GM21447 (cell line): ENCODE measurements around the gene TLCD5.
A peak's percentile ranks its signal among the peaks of the same experiment; 100 is the strongest.

ENCODE experiments used
- ATAC-seq: cut with Tn5 transposase; IDR thresholded peaks from one replicate; pipeline ENCODE4 v1.9.1; 2021; ENCODE audit not compliant: unreplicated experiment

Gene TLCD5

GRCh38 chr11:120324932-120325810 lies at the start of gene TLCD5:
Gene TLCD5, plus strand, starts transcription at chr11:120325299. Its CDS starts 2,143 bp downstream, at chr11:120327442.
- no peak for ATAC-seq

DNA sequence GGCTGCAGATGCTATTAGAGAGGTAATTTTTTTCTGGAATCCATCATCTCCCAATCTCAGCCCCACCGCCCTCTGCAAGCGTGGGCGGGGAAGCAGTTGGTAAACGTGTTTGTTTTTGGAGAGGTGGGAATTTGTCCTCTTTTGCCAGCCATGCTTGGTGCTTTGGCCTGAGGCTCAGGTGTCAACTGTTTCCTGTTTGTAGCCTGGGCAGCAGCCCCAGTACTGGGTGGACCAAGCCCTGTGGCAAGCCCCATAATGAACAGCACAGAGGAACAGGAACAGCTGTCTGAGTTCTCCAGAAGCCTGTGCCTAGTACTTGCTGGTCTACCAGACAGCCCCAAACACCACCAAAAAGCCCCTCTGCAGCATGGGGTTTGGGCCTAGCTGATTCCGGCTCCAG lies 45.6 kb upstream of the TLCD5 start:
- no peak for ATAC-seq

- ATAC-seq, result no peak
These were observed 44.5 kb upstream of the TLCD5 start for GRCh38 chr11:120280600-120281051.

GRCh38 chr11:120281143-120281795 lies 43.8 kb upstream of the TLCD5 start:
- no peak for ATAC-seq

GRCh38 chr11:120283124-120283523 lies 42.0 kb upstream of the TLCD5 start:
- no peak for ATAC-seq

DNA sequence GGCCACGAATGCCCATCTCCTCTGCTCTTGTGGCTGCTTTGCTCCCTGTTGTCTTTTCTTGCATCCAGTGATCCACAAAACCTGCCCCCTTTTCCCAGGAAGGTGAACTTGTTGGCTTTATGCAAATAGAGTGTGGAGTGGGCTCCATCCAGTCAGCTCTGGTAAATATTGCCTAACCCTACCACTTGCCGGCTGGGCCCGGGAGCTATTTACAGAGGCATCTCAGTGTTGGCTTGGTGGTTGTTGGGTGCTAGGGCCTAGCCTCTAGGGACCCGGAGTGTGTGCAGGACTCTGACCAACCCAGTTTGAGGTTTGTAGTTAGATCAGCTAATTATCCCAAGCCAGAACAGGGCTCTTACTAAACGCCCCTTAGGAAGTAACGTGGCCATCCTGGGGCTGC lies 40.8 kb upstream of the TLCD5 start:
- ATAC-seq, result no peak

GRCh38 chr11:120285256-120285655 lies 39.8 kb upstream of the TLCD5 start:
- no peak for ATAC-seq

DNA sequence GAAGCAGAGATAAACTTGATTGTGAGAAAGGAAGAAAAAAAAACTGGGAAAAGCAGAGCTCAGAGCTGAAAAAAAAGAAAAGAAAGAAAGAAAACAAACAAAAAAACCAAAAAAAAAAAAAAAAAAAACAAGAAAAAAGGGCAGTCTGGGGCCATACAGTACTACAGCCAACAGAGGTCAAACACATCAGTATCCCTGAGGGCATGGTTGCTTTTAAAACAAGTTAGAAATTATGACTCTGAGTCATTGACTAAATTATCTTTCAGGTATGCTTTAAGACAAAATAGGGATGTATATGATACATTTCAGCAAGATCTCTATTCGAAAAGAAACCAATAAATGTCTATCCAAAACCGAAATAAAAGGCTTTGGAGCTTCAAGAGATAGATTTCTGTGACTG lies 37.1 kb upstream of the TLCD5 start:
- ATAC-seq, result no peak

DNA sequence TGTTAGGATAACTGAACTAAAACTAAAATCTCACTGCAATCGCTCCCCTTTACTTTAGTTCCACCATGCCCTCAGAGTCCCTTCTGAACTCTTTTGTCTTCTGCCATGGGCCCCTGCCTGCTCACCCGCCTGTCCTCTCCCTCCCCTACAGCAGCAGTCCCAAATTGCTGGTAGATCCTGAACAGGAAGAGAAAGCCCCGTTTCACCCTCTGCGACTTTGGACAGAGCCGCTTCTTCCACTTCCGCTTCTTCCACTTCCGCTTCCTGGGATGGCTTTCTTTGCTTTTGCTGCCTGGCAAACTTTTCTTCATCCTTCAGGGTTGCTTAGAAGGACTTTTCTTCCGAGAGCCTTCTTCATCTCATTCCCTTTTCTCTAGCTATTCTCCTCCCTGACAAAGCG lies 35.7 kb upstream of the TLCD5 start:
- no peak for ATAC-seq

DNA sequence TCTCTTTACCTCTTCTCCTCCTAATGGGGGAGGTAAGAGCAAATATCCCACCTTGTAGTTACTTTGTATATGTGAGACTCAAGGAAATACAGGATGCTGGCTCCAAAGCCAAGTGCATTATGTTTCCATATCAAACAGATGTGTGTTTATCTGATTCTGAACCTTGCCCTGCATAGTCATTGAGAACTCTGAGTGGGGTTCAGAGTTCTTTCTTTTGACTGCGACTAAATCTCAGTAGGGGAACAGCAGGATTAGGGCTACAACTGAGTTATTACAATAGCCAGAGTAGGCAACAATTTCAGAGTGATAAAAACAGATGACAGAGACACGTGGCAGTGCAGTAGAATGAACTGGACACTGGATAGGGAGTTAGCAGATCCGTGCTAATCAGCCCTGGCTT lies 34.1 kb upstream of the TLCD5 start:
- no peak for ATAC-seq

DNA sequence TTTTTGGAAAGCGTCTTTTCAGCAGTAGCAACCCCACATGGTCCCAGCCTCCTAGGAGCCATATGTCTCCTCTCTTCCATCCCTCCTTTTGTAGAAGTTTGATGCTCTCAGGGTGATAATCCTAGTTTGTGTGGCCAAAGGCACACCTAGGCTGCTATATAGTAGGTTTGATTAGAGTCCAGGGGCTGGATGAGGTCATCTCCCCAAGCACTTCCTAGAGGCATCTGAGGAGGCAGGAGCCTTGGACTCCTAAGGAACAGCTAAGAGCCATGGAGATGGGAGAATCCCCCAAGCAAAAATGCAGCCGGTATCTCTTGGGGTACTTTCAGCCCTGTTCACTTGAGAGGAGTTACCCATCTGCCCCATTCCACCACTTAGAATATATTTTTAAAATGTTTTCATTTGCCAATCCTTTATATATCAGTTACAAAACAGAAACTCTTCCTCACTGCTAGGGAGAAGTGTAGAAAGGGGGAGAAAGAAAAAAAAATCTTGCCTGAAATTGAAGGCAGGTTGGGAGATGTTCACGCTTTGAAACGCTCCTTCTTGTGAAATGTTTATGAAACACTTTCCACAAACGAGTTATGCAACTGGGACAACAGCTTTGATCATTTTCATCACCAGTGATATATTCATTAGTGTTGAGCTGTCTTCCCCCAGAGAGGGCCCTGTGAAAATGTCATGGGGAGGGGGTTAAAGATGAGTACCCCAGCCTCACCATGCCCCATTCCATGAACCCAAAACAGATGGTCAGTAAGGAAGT lies 31.9 kb upstream of the TLCD5 start:
- no peak for ATAC-seq

GRCh38 chr11:120294096-120294495 lies 31.0 kb upstream of the TLCD5 start:
- no peak for ATAC-seq

- no peak for ATAC-seq
These were observed 30.0 kb upstream of the TLCD5 start for GRCh38 chr11:120295099-120295498.

DNA sequence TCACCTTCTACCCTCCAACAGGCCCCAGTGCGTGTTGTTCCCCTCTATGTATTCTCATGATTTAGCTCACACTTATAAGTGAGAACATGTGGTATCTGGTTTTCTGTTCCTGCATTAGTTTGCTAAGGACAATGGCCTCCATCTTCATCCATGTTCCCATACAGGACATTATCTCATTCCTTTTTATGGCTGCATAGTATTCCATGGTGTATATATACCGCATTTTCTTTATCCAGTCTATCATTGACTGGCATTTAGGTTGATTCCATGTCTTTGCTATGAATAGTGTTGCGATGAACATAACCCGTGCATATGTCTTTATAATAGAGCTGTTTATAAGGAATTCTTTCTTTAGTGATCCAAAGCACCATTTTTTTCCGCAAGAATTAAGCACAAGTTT lies 28.5 kb upstream of the TLCD5 start:
- ATAC-seq, result no peak

GRCh38 chr11:120298461-120298860 lies 26.6 kb upstream of the TLCD5 start:
- no peak for ATAC-seq

DNA sequence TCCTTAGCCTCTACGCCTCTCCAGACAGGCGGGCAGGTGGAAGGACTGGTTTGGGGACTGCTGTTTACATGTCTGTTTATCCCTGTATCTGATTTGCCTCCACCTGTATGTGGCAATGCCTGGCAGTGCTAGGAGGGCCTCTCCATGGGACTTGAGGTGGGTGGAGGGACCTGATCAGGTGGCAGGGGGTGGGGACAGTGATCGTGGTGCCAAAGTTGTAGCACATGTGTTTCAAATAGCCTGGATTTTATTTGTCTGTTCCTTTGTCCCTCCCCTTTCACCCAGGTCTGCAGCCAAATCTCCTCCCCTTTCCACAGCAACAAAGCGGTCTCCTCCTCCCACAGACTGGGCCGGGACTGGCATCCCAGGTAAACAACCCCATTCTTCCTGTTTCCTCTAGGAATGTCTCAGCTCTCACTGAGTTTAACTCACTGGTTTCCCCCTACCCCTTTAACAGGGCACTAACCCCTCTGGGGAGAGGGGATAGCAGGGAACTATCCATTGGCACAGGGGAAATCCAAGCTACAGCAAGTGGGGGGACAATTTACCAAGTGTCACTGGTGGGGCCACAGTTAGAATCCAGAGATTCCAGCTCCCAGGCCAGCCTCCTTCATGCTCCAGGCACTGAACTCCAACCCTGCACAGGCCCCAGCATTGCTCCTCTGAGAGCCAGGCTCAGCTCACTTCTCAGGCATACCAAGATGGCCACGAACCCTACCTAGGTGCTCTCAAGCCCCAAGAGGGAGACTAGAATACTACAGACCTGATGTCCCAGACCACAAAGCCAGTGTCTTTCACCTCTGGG lies 22.9 kb upstream of the TLCD5 start:
- no peak for ATAC-seq

DNA sequence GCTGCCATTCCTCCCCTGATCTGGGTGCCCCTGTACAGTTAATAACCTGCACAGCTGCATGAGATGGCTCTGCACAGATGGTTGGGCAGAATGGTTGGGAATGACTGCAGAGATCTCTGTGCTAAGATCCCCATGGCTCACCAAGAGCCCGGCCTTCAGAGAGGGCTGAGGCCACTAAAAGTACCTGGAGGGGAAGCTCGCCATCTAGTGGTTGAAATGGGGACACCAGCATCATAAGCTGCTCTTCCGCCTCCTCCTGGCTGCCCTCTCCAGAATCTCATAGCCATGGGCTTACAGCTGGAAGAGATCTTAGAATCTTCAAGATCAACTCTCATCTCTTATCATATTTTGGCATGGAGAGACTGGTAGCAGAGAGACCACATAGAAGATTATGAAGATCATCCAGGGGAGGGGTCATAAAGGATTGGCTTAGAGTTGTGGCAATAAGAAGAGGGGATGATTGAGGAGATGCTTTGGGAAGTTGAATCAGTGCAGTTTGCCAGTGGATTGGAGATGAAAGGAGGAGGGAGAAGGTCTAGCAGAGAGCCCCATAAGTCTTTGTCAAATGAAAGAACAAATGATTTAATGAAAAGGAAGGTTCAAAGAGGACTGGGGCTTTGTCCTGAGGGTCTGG lies 22.0 kb upstream of the TLCD5 start:
- peak; percentile 72 for ATAC-seq

DNA sequence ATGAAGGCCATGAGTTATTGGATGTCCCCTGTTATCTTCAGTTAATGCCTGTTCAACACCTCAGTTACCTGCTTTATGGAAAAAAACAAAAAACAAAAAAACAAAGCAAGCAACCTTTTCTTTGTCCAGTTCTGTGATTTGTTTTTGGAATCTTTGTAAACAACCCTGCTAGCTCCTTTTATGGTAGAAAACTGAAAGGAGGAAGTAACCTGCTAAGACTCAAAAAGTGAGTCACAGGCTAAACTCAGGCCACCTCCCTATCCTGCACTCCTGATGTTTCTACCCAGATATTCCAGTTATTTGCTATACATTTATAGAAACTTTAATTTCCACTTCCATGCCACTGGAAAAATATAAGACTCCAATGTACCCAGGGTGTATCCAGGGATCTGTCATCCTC lies 20.6 kb upstream of the TLCD5 start:
- ATAC-seq, result no peak

DNA sequence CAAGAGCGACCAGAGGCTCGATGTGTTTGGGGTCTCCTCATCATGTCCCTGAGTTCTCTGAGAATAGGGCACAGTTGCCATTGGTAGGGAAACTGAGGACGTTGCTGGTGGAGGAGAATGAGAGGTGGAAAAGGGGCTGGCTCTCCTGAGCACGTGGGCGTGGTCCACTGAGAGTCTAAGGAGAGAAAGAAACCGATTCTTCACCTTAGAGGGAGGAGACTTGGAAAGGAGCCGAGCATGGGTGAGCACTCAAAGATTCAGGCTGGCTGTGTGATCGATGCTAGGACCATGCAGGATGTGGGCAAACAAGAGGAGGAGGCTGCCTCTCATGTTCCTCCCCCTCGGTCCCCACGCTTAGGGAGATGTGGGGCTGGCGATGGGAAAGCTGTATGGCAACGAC lies 19.8 kb upstream of the TLCD5 start:
- no peak for ATAC-seq

DNA sequence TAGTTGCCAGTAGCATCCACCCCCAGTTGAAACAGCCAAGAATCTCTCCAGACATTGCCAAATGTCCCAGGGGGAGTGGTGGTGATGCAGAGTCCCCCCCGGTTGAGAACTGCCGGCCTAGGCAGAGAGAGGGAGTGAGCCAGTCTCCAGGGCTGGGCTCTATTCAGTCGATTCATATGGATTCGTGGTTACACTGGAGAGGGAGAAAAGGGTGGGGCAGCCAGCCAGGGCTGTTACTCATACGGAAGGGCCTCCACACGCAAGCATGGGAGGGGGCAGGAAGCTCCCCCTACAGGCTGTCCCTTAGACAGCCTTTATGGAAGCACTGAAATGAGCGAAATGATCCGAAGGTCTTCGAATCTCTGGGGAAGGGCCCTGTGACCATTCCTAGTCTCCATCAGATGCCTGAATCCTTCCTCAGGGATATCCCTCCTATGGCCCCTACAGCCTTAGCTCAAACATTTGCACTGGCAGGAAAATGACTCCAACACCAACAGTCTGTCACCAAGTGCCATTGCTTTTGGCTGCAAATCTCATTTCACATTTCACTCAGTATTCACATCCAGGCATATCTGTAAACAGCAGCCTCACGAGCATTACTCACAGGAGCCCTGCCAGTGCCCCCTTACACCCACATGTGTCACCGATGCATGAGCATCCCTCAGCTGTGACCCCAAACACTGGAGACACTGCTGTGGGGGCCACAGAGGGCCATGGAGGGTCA lies 18.4 kb upstream of the TLCD5 start:
- ATAC-seq, result no peak
